Uterus (tissue), 2 donors: ENCODE results near the gene KRTAP2-2.

Experiments used
- CTCF ChIP-seq, 4 experiments: fragments of 200-600 bp in 2 of 4; fragments of 450-650 bp in 2 of 4; sonication (generic) in 2 of 4; IDR thresholded peaks; one replicate each; pipeline ENCODE4 v1.5.1; 2016 to 2019; ENCODE audit warnings: antibody characterized with exemption in 4 of 4, mild to moderate bottlenecking in 2 of 4, moderate library complexity in 1 of 4
- POLR2A ChIP-seq, 2 donors: fragments of 450-650 bp; IDR thresholded peaks; one replicate each; pipeline ENCODE4 v1.6.1; 2016; ENCODE audit warnings: antibody characterized with exemption in 2 of 2, mild to moderate bottlenecking in 1 of 2, moderate library complexity in 1 of 2

GRCh38 chr17:41015454-41015853 is 39.6 kb downstream of the KRTAP2-2 start:
- TF ChIP-seq CTCF (IDR thresholded peaks at IDR 0.05) (no peak), POLR2A (IDR thresholded peaks at IDR 0.05) (no peak)
